ENCODE measurements around the gene FAM107B.

Gene FAM107B

DNA sequence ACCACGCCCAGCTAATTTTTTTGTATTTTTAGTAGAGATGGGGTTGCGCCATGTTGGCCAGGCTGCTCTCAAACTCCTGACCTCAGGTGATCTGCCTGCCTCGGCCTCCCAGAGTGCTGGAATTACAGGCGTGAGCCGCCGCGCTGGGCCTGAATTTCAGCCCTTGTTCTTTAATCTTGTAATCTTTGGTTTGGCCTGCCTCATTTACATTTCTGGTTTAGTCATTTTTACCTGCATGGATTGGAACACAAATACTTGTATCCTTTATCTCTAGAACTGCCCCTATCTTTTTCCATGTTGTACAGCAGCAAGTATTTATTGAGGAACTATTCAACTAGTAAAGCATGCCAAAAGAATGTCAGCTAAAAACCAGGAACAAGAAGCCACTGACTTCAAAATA is 248.4 kb downstream of the FAM107B start:
- DNase-seq = no peak

- no peak for DNase-seq
Observed at GRCh38 chr10:14524691-14525324, 249.9 kb downstream of the FAM107B start.

DNA sequence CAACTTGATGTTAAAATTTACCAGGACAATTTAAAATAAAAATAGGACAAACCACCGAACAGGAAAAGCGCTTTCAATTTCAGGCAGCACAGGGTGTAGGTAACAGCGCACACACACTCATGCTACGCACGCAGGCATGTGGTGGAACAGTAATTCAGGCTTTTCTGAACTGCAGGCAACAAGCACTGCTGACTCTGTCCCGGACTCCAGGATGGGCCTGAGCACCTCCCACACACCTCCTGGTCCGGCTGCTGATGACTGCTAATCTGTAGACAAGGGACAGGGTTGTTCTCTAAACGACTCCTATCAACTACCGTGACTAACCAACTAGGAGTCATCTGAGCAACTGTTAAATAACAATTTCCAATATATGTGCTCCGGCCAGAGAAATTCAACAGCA is 251.4 kb downstream of the FAM107B start:
- DNase-seq = no peak

- DNase-seq = no peak
Observed at GRCh38 chr10:14519785-14520184, 254.9 kb downstream of the FAM107B start.

DNA sequence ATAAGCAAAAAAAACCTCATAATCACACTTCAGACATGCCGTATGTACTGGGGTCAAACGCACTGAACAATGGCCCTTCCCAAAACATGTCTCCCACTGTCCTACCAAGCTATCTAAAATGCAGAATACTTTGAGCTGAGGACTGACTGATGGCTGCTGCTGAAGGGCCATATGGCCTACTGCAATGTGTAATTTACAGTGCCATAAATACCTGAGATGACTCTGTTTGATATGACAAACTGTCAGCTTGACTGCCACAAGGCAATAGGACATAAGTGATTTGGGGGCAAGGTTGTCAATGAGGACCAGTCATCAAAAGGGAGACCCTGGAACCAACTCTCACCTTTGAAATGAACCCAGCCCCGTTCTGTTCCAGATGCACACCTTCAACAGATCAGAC is 256.5 kb downstream of the FAM107B start:
- DNase-seq = no peak

DNA sequence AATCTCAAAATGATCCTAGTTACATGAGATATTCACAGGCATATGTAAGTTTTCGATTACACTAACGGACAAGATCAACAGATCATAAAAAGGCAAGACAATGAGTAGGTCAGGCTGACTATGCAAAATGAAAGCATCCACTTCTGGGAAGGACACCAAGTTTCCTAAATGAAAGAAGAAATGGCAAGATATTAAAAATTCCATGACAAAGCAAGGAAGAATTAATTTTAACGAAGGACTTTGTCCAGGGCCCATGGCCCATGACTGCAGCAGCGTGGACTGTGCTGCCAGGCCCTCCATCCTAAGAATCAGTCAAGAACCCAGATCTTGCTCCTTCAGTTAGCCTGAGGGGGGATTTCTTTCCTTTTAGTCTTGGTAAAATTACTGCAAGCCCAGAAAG is 261.6 kb downstream of the FAM107B start:
- no peak for DNase-seq

DNA sequence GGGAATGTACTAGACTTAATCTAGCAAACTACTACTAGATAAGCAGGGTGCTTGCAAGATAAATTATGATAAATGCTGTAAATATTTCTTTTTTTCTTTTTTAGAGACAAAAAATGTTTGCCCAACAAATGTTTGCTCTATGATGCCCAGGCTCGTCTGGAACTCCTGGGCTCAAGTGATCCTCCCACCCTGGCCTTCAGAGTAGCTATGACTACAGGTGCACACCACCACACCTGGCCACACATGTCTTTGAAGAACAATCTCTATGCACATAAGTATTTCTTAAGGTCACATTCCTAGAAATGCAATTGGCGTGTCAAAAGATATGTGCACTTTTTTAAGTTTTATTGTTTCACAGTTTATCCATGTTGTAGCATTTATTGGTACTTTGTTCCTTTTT is 264.4 kb downstream of the FAM107B start:
- DNase-seq = no peak

DNA sequence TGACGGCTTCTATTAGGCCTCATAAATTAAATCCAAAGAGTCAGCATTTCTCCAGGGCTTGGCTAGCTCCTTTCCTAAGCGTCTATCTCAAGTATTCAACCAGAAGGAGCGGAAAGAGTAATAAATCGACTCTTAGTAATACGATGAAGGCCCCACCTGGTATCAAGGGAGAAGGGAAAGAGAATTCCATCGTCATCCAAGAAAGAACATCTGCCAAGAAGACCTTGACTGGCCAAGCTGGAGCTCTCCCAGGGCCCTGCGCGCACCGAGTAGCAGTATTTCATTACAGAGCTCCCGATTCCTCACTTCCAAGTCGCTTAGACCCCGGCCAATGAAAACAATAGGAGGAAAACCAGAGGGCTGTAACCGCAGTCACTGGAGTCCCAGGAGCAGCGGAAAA is 266.0 kb downstream of the FAM107B start:
- no peak for DNase-seq

DNA sequence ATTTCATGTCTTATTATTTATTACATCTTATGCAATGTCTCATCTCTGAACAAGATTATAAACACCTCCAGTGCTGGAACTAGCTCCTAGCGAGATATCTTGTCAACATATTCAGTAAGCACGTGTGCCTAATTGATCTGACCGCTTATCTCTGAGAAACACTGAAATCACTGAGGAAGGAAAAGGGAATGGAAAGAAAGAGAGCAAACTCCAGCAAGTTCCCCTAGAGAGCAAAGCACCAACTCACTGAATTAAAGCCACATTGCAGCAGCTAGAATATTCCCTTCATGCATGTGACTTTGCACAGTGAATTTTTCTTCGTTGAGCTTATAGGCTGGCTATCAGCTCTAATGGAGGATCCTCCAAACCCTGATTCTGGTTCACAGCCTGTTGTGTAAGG is 266.9 kb downstream of the FAM107B start:
- DNase-seq = peak; percentile 7

GRCh38 chr10:14507176-14507575 is 267.5 kb downstream of the FAM107B start:
- peak; percentile 76 for DNase-seq

DNA sequence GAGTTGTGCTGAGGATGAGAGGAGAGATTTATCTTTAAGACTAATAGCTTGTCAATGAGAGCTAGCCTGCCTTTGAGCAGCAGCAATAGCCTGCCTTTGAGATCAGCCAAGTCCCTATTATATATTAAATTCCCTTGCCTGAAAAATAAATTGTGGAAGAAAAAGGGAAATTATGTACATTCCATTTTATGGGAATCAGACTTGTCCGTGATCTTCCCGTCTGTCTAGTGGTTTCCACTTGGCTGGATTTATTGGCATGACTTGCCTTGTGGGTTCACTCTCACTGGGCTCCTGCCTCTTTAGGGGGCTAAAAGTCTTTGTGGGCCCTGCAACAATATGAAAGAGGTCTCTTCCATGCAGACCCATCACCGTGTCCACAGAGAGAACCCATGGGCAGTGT is 272.3 kb downstream of the FAM107B start:
- DNase-seq = no peak

- no peak for DNase-seq
Observed at GRCh38 chr10:14500172-14500765, 274.4 kb downstream of the FAM107B start.

DNA sequence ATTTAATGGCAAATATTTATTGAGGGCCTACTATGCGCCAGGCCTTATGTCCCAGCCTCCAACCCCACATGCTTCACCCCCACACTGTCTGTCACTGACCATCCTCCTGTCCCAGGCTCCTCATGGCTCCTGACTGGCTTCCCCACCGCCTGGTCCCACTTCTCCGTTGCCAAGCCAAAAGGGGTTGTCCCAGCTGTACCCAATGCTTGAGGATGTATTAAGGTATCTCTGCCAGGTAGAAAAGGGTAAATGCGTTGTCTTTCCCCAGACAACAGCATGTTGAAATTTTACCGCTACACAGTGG is 275.1 kb downstream of the FAM107B start:
- no peak for DNase-seq

DNA sequence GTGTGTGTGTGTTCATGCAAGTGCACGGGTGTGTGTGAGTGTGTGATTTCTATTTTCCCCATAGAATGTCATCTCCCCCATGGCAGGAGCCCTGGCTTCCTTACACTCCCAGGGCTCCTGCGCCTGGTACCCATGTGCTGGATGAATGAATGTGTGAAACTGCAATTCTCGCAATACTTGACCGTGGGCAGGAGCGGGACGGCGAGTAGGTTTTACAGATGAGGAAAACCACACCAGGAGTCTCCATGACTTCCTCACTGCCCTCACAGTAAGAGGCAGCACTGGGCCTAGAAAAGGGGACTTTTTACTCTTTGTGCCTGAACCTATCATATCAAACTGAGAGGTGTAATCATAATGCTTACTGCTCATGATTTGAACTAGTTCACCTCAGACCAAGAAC is 276.4 kb downstream of the FAM107B start:
- no peak for DNase-seq

GRCh38 chr10:14491811-14492210 is 282.9 kb downstream of the FAM107B start:
- DNase-seq = no peak

DNA sequence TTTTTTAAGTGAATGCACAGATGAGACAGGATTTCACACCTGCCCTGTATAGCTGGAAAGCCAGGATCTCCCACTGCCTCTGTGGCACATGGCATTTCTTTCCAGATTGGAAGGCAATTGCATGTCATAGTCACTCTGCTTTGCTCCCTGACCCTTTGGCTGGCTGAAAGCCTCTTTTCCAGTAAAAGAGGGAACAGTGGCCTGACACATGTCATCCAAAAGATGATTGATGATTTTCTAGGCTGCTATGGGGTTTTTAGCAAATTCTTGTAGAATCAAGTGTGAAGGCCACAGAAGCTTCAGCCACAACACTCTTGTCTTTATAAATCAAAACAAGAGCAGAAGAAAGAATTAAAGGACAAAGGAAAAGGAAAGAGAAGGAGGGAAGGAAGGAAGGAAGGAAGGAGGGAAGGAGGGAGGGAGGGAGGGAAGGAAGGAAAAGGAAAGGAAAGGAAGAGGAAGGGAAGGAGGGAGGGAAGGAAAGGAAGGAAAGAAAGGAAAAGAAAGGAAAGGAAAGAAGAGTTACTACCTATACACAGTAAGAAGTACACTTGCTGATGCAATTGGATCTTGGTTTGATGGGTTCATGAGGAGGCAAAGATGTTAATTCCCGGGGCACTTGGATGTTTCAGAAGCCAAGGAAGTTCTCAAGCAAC is 285.0 kb downstream of the FAM107B start:
- DNase-seq = no peak

DNA sequence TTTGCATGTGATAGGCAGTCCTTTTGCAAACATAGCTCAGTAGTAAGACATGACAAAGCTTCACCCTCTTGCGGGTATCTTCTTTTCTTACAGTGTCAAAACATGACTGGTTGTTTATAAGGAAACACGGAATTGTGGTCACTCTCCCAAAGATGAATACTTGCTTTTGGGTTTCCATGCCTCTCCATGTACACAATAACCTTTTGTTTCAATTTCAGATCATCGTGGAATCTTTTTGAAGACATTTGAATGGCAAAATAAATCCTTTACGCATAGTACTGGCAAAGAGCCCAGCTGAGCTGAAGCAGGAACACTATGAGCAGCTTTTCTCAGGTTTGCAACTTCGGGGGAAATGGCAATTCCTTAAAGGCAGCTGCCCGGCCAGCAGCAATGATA is 287.2 kb downstream of the FAM107B start:
- DNase-seq = no peak

- DNase-seq = no peak
Observed at GRCh38 chr10:14486777-14487487, 287.8 kb downstream of the FAM107B start.

DNA sequence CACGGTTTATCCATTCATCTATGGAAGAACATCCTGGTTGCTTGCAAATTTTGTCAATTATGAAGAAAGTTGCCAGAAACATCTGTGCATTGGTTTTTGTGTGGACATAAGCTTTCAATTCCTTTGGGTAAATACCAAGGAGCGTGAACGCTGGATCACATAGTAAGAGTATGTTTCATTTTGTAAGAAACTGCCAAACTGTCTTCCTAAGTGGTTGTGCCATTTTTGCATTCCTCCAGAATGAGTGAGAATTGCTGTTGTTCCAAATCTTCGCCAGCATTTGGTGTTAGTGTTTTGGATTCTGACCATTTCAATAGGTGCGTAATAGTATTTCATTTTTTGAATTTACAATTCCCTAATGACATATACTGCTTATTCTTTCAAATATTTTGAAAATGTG is 288.7 kb downstream of the FAM107B start:
- no peak for DNase-seq

DNA sequence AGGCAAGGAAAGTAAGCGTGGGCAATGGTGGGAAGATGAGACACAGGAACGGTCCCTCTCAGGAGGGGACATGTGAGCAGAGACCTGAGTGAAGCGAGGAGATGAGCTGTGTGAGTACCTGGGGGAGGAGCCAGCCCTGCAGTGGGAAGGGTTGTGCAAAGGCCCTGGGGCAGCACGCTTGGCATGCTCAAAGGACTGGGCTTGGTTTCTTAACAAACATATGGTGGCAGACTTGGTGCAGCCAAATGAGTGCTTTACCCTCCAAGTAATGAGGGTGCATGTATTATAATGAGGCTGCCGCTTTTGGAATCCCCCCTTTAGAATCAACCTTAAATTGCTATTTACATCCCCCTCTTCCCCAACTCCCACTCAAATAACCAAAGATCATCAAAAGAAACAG is 291.3 kb downstream of the FAM107B start:
- no peak for DNase-seq

- DNase-seq = no peak
Observed at GRCh38 chr10:14481752-14482151, 292.9 kb downstream of the FAM107B start.

DNA sequence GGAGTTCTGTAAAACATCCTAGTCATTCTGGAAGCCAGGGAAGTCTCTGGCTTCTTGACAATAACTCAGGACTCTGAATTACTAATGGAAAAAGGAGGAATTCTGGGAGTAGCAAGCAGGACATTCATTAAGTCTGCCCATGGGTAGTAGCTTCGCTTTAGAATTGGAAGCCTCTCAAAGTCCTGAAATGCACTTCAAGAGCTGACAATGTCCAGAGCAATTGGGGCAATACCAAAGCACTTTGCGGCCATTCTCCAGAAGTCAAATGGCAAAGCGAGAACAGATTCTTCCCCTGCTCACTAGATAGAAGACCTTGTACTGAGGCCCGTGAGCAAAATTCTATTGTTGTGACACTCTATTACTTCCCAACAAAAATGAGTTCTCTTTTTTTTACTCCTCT is 293.7 kb downstream of the FAM107B start:
- no peak for DNase-seq

- peak; percentile 8 for DNase-seq
Observed at GRCh38 chr10:14478604-14479003, 296.1 kb downstream of the FAM107B start.

- DNase-seq = no peak
Observed at GRCh38 chr10:14478201-14478600, 296.5 kb downstream of the FAM107B start.

- no peak for DNase-seq
Observed at GRCh38 chr10:14477408-14477710, 297.3 kb downstream of the FAM107B start.

All from CD4-positive, alpha-beta T cell treated with Interleukin-10 for 1 hour (primary cell).